HG03095 (cell line): ENCODE data around the gene RABGAP1L.

ENCODE experiments used
- ATAC-seq: cut with Tn5 transposase; IDR thresholded peaks from one replicate; pipeline ENCODE4 v1.9.1; 2021; ENCODE audit warnings: moderate library complexity; ENCODE audit not compliant: unreplicated experiment

RABGAP1L gene

DNA sequence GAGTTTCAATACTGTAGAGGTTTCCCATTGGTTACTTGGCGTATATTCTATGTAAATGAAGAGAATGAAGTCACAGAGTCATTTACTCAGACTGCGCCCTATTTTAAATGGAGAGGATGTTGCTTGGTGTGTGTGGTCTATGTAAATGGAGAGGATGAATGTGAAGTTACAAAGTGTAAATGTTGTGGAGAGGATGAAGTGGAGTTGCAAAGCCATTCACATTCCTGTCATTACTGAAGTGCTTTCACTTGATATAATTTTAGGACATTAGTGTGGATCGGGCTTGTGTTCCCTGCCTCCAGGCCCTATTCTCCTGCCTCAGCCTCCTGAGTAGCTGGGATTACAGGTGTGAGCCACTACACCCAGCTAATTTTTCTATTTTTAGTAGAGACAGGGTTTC, 741.0 kb downstream of the RABGAP1L start:
- no peak for ATAC-seq

DNA sequence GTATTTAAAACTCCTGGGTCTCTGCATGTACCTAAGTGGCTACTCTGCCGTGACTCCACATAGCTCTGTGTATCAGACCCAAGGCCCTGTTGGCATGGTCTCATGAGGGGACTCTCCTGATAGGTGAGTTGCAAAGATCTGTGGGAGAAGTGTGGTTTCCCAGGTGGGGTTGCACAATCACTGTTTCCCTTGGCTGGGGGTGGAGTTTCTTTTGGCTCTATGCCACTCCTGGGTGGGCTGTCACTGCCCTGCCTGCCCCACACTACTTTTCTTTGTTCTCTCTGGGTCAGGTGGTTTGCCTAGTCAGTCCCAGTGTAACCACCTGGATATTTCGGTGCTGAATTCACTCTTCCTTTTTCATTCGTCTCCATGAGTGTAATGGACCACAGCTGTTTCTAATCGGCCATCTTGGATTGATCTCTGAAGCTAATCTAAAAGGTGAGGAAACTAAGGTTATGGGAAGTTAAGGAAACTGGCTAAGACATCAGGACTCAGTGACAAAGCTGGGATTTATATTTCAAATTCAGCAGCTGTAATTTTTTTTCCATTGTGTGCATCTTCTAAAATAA, 743.3 kb downstream of the RABGAP1L start:
- ATAC-seq = no peak

DNA sequence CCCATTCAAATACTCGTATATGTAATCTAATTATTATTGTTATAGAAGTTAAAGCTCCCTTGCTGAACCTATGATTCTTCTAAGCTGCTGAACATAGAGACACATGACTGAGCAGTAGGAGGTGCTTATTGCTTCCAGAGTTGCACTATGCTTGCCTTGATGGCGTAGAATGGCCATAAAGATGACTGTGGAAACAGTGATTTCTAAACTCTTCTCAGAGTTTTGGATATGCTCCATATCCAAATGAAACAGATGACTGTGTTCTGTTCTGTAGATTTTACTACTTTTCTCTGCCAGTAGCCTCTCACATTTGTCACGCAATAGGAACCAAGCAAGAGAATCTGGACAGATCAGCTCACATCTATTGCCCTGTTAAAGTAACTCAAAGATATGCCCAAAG, 752.3 kb downstream of the RABGAP1L start:
- no peak for ATAC-seq

DNA sequence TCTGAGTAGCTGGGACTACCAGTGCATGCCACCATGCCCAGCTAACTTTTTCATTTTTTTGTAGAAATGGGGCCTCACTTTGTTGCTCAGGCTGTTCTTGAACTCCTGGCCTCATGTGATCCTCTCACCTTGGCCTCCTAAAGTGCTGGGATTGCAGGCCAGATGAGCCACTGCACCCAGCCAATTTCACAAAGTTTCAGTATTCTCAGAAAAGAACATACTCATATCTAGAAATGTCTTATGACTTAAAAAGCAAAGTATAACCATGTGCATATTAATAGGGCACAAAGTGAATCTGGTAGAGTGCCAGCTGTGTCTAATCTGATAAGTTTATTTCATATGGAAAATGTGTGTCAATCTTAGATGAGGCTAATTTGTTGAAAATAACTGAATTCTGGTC, 752.9 kb downstream of the RABGAP1L start:
- ATAC-seq = peak; percentile 57

DNA sequence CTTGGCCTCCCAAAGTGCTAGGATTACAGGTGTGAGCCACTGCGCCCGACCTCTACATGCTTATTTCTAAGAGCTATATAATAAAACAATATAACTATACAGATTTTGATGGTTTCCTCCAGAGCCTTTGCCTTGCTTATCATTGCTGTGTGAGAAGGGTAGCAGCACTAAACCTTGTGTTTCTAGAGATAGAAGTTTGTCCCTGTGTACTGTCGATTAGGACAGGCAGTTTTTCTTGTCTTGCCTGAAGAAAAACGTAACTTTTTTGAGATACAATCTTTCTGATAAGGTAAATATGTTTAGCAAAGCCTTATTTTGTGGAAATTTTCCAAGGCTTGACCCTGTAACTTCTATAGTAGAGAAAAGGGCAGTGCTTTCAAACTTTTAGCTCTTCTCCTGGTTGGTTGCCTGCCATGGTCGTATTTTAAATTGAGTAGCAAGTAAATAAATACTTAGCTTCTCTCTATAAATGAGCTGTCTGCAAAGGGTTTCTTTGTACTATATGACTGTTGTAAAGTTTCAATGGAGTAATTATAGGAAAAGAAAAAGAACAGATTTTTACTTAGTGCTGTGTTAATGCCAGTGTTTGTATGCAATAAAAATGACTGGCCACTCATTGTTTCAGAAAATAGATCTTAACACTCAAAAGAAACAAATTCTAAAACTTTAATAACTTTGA, 754.0 kb downstream of the RABGAP1L start:
- no peak for ATAC-seq

DNA sequence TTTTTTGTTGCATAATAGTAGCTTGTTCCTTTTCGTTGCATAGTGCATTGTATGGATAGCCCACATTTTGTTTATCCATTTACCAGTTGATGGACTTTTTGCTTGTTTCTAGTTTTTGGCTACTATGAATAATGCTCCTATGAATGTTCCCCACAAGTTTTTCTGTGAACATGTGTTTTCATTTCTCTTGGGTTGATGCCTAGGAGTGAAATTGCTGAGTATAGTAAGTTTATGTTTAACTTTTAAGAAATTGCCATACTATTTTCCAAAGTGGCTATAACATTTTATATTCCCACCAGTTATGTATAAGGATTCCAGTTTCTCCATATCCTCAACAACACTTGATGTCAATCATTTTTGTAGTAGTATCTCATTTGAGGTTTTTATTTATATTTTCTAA, 755.7 kb downstream of the RABGAP1L start:
- ATAC-seq = no peak

DNA sequence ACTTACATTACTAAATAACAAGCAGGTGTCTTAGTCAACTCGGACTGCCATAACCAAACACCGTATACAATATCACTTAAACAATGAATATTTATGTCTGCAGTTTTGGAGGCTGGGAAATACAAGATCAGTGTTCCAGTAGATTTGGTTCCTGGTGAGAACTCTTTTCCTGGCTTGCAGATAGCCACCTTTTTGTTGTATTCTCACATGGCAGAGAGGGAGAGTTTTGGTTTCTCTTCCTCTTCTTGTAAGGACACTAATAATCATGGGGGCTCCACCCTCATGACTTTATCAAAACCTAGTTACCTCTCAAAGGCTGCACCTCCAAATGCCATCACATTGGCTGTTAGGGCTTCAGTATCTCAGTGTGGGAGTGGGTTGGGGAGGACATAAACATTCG, 757.5 kb downstream of the RABGAP1L start:
- no peak for ATAC-seq

DNA sequence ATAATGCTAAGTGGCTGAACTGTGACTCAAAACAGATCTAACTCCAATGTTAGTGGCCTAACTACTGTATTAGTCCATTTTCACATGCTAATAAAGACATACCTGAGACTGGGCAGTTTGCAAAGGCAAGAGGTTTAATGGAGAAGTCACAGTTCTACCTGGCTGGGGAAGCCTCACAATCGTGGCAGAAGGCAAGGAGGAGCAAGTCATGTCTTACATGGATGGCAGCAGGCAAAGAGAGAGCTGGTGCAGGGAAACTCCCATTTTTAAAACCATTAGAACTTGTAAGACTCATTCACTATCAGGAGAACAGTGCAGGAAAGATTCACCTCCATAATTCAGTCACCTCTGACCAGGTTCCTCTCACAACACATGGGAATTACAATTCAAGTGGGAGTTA, 760.8 kb downstream of the RABGAP1L start:
- ATAC-seq = no peak

DNA sequence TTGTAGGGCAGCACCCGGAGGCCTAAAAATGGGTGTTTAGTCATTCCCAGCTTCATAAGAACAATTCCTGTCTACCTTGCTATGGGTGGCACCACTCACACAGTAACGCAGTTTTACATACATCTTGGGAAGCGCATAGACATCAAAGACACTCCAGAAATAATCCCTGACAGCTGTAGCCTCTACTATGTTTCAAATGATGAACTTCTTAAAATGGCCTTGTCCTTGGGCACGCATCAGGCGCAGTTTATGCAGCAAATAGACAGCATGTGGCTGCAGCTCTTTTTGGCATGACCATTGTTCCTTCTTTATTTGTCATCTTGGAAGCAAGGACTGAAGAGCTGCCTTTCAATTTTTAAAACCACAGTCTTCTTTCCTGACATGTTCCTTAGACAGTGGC, 762.8 kb downstream of the RABGAP1L start:
- no peak for ATAC-seq

DNA sequence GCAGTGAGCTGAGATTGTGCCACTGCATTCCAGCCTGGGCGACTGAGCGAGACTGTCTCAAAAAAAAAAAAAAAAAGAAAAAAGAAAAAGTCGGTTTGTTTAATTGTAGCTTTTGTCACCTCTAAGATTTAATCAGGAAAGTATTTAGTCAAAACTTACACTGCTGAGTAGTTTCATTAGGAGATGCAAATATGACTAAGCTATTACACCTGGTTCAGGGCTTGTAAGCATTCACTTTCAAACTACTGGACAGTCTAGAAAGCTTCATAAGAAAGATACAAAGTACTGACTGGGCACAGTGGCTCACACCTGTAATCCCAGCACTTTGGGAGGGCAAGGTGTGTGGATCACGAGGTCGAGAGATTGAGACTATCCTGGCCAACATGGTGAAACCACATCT, 764.5 kb downstream of the RABGAP1L start:
- ATAC-seq = no peak

DNA sequence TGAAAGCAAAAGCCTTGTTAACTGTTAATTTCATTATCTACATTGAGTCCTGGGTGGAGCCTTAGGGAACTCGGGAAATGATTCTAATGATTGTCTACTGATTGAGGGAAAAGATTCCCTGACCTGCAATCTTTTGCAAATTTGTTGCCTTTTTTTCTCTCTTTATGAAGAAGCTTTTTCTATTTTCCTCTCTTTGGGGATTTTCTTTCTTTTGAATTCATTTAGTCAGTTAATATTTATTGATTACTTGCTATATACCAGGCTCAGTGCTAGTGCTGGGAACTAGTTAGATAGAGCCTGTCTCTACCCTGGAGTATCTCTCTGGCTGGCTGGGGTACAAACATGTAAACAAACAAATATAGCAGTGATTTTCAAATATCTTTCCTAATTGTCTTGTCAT, 769.2 kb downstream of the RABGAP1L start:
- no peak for ATAC-seq

DNA sequence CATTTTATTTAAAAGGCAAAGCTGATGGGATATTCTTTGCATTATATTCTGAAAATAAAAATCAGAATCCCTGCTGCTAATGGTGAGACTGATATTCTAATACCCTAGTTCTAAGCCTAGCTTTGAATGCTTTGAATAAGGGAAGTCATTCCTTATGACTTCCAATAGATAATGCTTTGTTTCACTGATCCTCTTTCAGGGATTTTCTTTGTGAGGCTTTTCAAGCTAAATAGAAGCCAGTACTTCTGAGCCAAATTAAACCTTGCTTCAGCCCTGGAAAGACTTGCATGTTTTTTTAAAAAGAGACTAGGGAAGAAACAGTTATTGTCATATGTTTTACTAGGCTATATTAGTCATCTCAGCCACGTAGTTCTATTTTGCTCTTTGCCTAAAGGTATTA, 771.9 kb downstream of the RABGAP1L start:
- no peak for ATAC-seq

DNA sequence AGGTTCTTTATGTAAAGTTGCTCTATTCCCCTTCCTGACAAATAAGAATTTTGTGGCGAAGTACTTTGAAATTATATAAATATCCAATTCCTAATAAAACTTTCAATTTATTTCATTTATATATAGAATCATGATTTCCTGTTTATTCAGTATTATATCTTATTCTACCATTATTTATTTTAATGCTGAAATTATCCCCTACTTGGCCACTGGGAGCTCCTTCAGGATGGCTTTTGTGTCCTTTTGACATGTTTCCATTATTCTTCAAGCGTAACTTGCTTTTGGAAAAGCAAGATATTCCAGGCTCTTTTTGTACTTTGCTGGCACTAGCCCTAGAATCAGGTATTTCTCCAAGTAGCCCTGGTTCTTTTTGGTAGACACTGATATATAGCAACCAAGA, 773.3 kb downstream of the RABGAP1L start:
- ATAC-seq = no peak

DNA sequence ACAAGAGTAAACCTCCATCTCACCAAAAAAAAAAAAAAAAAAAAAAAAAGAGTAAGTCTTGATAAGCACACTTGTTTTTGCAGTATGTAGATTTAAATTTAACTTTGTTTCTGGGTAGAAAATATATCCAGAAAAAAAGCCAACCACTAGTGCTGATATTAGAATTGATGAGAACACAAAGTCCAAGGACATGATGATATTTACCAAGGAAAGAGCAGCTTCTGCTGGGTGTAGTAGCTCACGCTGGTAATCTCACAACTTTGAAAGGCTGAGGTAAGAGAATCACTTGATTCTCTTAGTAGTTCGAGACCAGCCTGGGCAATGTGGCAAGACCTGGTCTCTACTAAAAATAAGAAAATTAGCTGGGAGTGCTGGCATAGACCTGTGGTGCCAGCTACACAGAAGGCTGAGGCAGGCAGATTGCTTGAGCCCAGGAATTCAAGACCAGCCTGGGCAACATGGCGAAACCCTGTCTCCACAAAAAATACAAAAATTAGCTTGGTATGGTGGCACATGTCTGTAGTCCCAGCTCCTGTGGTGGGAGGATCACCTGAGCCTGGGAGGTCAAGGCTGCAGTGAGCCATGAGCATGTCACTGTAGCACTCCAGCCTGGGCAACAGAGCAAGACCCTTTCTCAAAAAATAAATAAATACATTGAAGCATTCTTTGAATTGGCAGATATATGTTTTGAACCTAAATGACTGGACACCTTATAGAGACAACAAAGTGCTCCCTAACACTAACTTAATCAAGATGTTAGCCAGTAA, 776.8 kb downstream of the RABGAP1L start:
- no peak for ATAC-seq

DNA sequence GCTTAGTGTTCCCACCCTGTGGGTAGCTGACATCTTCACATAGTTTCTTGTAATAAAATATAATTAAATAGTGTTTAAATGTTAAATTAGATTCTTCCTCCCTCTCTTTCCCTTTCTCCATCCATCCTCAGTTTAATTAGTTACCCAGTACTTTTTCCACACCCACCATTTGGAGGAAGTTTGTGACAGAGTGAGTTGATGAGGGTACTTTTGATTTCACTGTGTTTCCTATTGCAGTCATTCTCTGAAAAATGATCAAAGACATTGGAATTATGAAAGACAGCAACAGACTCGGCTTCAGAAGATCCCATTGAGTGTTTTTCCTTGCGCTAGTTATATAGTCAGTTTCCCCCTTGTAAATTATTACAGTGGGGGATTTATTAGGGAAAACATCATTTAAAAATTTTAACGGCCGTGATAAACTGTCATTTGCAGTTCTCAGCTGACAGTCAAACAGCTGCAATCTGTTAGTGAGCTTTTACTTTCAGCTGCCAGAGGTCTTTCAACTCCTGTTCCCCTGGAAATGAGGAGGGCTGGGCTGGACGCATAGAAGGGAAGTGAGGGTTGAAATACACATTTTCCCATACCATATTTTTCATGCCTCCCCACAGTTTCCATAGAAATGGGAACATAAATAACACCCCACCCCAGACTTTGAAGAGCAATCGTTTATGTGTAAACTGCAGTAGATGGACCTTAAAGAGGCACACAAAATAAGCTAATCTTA, 779.1 kb downstream of the RABGAP1L start:
- ATAC-seq = no peak

DNA sequence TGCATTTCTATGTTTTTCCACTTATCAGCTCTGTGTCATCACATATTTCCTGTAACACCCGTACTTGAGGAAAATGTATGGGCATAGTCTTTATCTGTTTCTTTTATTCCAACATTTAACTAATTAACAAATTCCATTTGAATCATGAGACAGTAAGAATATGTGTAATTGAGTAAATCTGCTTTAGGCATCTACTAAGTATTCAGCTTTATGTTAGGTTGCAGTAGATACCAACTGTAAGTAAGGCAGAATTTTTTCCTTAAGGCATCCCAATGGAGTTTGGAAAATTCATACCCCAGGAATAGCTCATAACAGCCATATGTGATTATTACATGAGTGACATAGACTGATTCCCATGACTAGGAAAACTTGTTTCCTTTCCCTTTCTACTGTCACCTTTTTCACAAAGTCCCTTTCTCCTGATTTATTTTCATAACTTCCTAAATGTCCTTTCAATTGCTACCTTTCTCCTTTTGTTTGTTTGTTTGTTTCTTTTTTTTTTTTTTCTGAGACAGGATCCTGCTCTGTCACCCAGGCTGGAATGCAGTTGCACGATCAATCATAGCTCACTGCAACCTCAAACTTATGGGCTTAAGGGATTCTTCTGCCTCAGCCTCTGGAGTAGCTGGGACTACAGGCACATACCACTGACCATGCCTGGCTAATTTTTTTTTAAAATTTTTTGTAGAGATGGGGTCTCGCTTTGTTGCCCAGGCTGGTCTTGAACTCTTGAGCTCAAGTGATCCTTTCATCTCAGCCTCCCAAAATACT, 780.6 kb downstream of the RABGAP1L start:
- no peak for ATAC-seq

DNA sequence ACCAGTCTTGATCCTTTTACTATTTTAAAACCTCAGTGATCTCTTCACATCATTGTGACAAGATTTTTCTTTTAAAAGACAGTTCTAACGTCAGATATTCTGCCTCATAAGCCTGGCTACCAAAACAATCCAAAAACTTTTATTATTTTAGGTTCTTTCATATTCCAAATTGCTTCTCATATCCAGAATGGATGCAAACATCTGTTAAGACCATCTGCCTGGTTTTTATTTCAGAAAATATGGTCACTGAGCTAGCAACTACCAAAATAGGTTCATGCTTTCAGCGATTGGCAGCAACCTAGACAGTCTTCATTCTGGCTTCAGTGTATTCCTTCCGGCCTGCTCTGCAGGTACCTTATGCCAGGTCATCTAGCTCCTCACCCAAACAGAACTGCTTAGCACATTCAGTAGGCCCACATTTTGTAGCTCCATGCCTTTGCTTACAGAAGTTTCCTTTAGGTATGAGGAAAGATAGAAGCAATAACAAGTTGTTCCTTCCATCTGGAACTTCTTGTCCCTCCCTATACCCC, 781.4 kb downstream of the RABGAP1L start:
- no peak for ATAC-seq

DNA sequence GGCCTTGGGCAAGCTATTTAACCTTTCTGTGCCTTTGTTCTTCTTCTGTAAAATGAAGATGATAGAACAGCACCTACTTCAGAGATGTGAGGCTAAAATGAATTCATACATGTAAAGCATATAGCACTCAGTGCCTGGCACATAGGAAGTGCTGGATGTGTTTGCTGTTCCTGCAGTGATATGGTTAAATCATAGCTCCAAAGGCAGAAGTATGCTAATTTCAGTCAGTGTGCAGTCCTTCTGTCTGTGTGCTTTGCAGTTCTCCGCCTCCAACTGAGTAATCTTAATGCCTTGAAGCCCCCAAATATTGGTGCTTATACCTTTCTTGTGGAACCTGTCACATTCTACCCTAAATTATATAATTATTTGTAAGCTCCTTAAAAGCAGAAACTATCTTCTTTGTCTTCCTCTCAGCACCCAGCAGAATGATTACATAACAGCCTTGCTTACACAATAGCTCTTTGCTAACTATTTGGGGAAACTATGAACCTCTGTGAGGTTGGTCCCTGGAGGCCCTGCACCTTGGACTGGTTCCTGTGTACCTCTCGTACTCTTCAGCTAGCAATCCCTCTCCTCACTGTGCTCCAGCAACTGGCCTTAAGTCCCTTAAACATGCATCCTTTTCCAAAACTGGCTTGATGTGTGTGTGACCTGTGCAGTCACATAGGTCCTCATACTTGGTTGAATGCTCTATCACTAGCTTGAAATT, 783.4 kb downstream of the RABGAP1L start:
- no peak for ATAC-seq

DNA sequence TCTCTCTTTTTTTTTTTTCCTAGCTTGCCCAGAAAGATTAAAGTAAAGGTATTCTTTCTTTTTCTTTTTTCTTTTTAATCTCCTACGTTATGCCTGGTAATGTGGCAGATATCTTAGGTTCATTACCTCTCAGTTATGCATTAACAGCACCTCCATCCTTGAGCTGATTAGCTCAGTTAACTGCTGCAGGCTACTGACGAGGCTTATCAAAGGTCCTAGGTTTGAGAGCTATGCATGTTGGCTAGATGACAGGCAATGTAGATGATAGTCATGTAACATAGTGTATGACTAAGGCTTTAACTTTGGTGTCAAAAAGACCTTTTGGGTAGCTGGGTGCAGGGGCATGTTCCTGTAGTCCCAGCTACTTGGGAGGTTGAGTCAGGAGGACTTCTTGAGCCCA, 786.7 kb downstream of the RABGAP1L start:
- ATAC-seq = no peak

DNA sequence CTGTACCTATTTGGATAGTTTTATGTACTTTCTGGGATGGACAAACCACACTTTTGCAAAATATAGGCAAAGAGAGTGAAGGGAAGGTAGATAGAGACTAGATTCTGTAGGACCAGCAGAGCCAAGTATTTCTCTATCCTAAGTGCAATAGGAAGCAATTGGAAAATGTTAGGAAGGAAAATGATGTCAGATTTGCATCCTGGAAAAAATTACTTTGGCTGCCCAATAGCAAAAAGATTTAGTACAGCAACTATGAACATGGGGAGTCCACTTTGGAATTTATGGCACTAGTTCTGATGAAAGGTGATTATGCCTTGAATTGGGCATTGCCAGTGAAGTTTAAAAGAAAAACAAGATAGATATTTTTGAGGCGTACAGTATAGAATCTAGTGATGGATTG, 789.7 kb downstream of the RABGAP1L start:
- no peak for ATAC-seq
